HCT116 (cell line): ENCODE measurements around the gene TAF12. TPM values are rescaled to one million over a fixed set of nuclear protein-coding genes. Genes with fewer than 3 reads are reported as not detected.
"Not testable (repeated sequence)": the region's sequence is repeated elsewhere in the genome, so short reads cannot be mapped to it uniquely, and the experiment has no call there.

Source experiments
- ATAC-seq: fragments of 200-7000 bp; cut with Tn5 transposase; 2 replicates; pipeline ENCODE4 v1.9.1; 2020; ENCODE audit warnings: mild to moderate bottlenecking, moderate library complexity
- BruUV-seq: library from RNA; stranded (reverse); fragments of 400-500 nt; replicated peaks from 2 replicates; lab custom pipeline; 2021; lab: Mats Ljungman, UMichigan
- CTCF ChIA-PET: fragments of 300-600 bp; sonication (Branson Sonifier 250); formaldehyde crosslinking; loops from one replicate; lab custom pipeline; 2021; ENCODE audit warnings: antibody characterized with exemption; lab: Charles Lee
- POLR2A ChIA-PET: fragments of 300-600, 350-600 bp; sonication (Branson Sonifier 250); formaldehyde crosslinking; loops from one replicate; lab custom pipeline; 2021; ENCODE audit warnings: antibody characterized with exemption; lab: Charles Lee
- RAD21 ChIA-PET, 2 experiments: fragments of 300-600 bp; sonication (Branson Sonifier 250); formaldehyde crosslinking; loops; one replicate each; lab custom pipeline; 2023; ENCODE audit warnings: low total read pairs in 2 of 2; ENCODE audit not compliant: uncharacterized antibody in 2 of 2, unreplicated experiment in 2 of 2, low non-redundant PET in 1 of 2; lab: Charles Lee
- DNase-seq: peaks from one replicate; pipeline ENCODE4 v3.0.0-alpha.2; 2010; ENCODE audit warnings: low read depth, low spot score
- H2AFZ ChIP-seq: fragments of 200-600 bp; shearing (Covaris generic), sonication (generic); 2 replicates; pipeline ENCODE4 v1.6.1; 2017; ENCODE audit warnings: low read depth, mixed run types, mixed read lengths, antibody characterized with exemption, low read length; ENCODE audit not compliant: poor library complexity, severe bottlenecking
- H3K27ac ChIP-seq: 2 replicates; pipeline ENCODE4 v1.5.1; 2012; ENCODE audit warnings: low read depth, low read length
- H3K27me3 ChIP-seq: fragments of 200-600 bp; sonication (generic); 2 replicates; pipeline ENCODE4 v1.6.1; 2016; ENCODE audit warnings: mixed run types, low read length, mixed read lengths; ENCODE audit not compliant: insufficient read depth
- H3K36me3 ChIP-seq, 2 experiments: fragments of 200-500 bp in 1 of 2; fragments of 200-600 bp in 1 of 2; sonication (Bioruptor generic) in 1 of 2; sonication (generic) in 1 of 2; 2 replicates each; pipeline versions ENCODE4 v1.5.1 to v1.6.1; 2014 to 2016; ENCODE audit warnings: low read length in 2 of 2, inconsistent platforms in 1 of 2, mixed read lengths in 1 of 2, mixed run types in 1 of 2; ENCODE audit not compliant: insufficient read depth in 2 of 2, control insufficient read depth in 1 of 2
- H3K4me1 ChIP-seq, 2 experiments: fragments of 200-600 bp in 1 of 2; sonication (generic) in 1 of 2; 2 replicates each; pipeline versions ENCODE4 v1.5.1 to v1.6.1; 2012 to 2017; ENCODE audit warnings: low read length in 2 of 2, inconsistent platforms in 1 of 2, mild to moderate bottlenecking in 1 of 2, mixed read lengths in 1 of 2, mixed run types in 1 of 2, moderate library complexity in 1 of 2; ENCODE audit not compliant: insufficient read depth in 2 of 2, control insufficient read depth in 1 of 2
- H3K4me2 ChIP-seq: fragments of 200-600 bp; sonication (generic); 2 replicates; pipeline ENCODE4 v1.6.1; 2017; ENCODE audit warnings: mixed run types, low read length, mixed read lengths
- H3K4me3 ChIP-seq, 2 experiments: fragments of 200-600 bp in 1 of 2; sonication (generic) in 1 of 2; replicated peaks in 1 of 2; 2 replicates each; pipeline ENCODE4 v1.5.1; 2011 to 2016; ENCODE audit warnings: low read length in 2 of 2, control low read depth in 1 of 2, low read depth in 1 of 2, mild to moderate bottlenecking in 1 of 2, mixed read lengths in 1 of 2, mixed run types in 1 of 2
- H3K79me2 ChIP-seq: fragments of 200-600 bp; sonication (generic); 2 replicates; pipeline ENCODE4 v1.6.1; 2017; ENCODE audit warnings: mild to moderate bottlenecking, mixed run types, low read length, moderate library complexity, mixed read lengths; ENCODE audit not compliant: insufficient read depth
- H3K9ac ChIP-seq: fragments of 200-600 bp; sonication (generic); 2 replicates; pipeline ENCODE4 v1.6.1; 2016; ENCODE audit warnings: low read length, mixed read lengths
- H3K9me2 ChIP-seq: fragments of 200-600 bp; sonication (generic), shearing (Covaris generic); 2 replicates; pipeline ENCODE4 v1.6.1; 2017; ENCODE audit warnings: mixed run types, mild to moderate bottlenecking, moderate library complexity; ENCODE audit not compliant: insufficient read depth
- H3K9me3 ChIP-seq, 2 experiments: fragments of 200-500 bp in 1 of 2; fragments of 200-600 bp in 1 of 2; sonication (Bioruptor generic) in 1 of 2; sonication (generic) in 1 of 2; 2 replicates each; pipeline ENCODE4 v1.6.1; 2014 to 2017; ENCODE audit warnings: low read length in 2 of 2, mixed read lengths in 2 of 2, inconsistent platforms in 1 of 2, low read depth in 1 of 2, mild to moderate bottlenecking in 1 of 2, mixed run types in 1 of 2, moderate library complexity in 1 of 2; ENCODE audit not compliant: control insufficient read depth in 1 of 2, insufficient read depth in 1 of 2
- H4K20me1 ChIP-seq: fragments of 200-600 bp; sonication (generic), shearing (Covaris generic); 2 replicates; pipeline ENCODE4 v1.6.1; 2017; ENCODE audit warnings: mixed run types, mild to moderate bottlenecking, moderate library complexity; ENCODE audit not compliant: insufficient read depth
- ATF3 ChIP-seq: IDR thresholded peaks from 2 replicates; pipeline ENCODE4 v1.6.1; 2012
- CBX3 ChIP-seq: IDR thresholded peaks from 2 replicates; pipeline ENCODE4 v1.6.1; 2012; ENCODE audit warnings: low read depth
- CEBPB ChIP-seq: IDR thresholded peaks from 2 replicates; pipeline ENCODE4 v1.6.1; 2012; ENCODE audit warnings: low read depth
- EGR1 ChIP-seq: IDR thresholded peaks from 2 replicates; pipeline ENCODE4 v1.6.1; 2012; ENCODE audit warnings: low read depth
- ELF1 ChIP-seq: IDR thresholded peaks from 2 replicates; pipeline ENCODE4 v1.6.1; 2012; ENCODE audit warnings: low read depth, borderline replicate concordance
- EZH2phosphoT487 ChIP-seq: fragments of 200-600 bp; IDR thresholded peaks from 2 replicates; pipeline ENCODE4 v1.6.1; 2018; ENCODE audit warnings: antibody characterized with exemption, borderline replicate concordance
- POLR2A ChIP-seq: IDR thresholded peaks from 2 replicates; pipeline ENCODE4 v1.7.0; 2011; ENCODE audit warnings: borderline replicate concordance; ENCODE audit not compliant: insufficient read depth, insufficient read length; ENCODE audit errors: extremely low read depth
- intact Hi-C: fragments of 100-400 bp; cut with micrococcal nuclease; formaldehyde crosslinking; loops from 2 replicates; pipeline ENCODE4 v1.10.0; 2022
- total RNA-seq: library from RNA; stranded (reverse); gene quantifications from one replicate; pipeline ENCODE4 v1.2.1, GENCODE V29; 2021; ENCODE audit not compliant: unreplicated experiment

Gene TAF12
- total RNA-seq, 1 experiment from 2014 or later, result 39.0 TPM

DNA sequence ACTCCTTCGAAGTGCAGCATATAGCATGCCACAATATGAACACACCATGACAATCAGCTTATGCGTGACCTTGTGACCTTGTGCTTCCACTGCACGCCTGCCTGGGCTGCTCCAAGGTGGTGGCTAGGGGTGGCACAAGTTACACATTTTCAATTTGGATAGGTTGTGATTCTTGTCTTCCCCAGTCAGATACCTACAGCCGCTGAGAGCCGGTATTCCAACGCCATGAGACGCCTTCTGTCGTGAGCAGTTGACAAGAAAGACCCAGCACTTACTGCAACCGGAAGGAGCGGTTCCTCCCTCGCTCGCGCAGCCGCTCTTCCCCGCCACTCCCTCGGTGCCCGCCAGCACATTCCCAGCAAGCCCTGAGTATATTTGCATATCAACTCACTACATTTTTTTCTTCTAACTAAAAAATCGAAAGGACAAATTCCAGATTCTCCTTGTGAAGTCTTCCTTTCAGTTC lies 5.2 kb upstream of the TAF12 start:
- Histone ChIP-seq H3K27ac (peak overlapping the region; percentile 86), H4K20me1 (no peaks in the 10 kb centered on the region), H3K79me2 (no peaks in the 10 kb centered on the region; the same call in 1 of the 2 replicates), H3K27me3 (no peaks in the 10 kb centered on the region), H3K4me1 (peaks cover 18 to 41% of the 10 kb centered on the region in 2 experiments), H3K9me2 (no peaks in the 10 kb centered on the region), H3K9ac (peak overlapping the region; percentile 62), H3K9me3 (no peaks in the 10 kb centered on the region), H3K4me3 (peak overlapping the region; percentile 31 to 51), H2AFZ (no peak overlapping the region), H3K36me3 (no peaks in the 10 kb centered on the region), H3K4me2 (peak overlapping the region; percentile 75)
- TF ChIP-seq ATF3 (no peak), POLR2A (no peak), ELF1 (no peak)
- intact Hi-C loops, result loop anchor here (1.0 to 2.0 kb wide), 2 partner anchors 21 to 88 kb away; partner anchors contain the start of genes GMEB1 and YTHDF2
- peak; percentile 80 for ATAC-seq
- ChIA-PET POLR2A (interaction anchor here (0.6 to 4.1 kb wide), 45 partner anchors 7 to 555 kb away, joined by 3 to 53 read pairs (median 4); partner anchors contain the start of genes EPB41, GMEB1, RCC1 and YTHDF2), RAD21 (interaction anchor here in 1 of 2 experiments (1.6 kb wide), 1 partner anchor 229 kb away, joined by 4 read pairs; no protein-coding TSS in a partner anchor), CTCF (interaction anchor here (1.1 kb wide), 1 partner anchor 89 kb away, joined by 3 read pairs; the partner anchor contains the start of gene YTHDF2)
- DNase-seq, result peak; percentile 88
- no TSS peak for BruUV-seq

- Histone ChIP-seq H3K36me3 (no peaks in the 10 kb centered on the region; a peak in 1 of 4 replicates), H3K9me2 (no peaks in the 10 kb centered on the region), H3K4me3 (no peak overlapping the region), H4K20me1 (no peaks in the 10 kb centered on the region), H3K4me1 (peaks cover 27 to 51% of the 10 kb centered on the region in 2 experiments), H3K9ac (no peak overlapping the region), H2AFZ (no peak overlapping the region), H3K9me3 (no peaks in the 10 kb centered on the region), H3K79me2 (peaks cover 18% of the 10 kb centered on the region), H3K27me3 (no peaks in the 10 kb centered on the region), H3K4me2 (no peak overlapping the region), H3K27ac (no peak overlapping the region; the same call in 1 of the 2 replicates)
- TF ChIP-seq EGR1 (no peak), CEBPB (no peak), EZH2phosphoT487 (no peak), CBX3 (no peak)
- DNase-seq (no peak), ATAC-seq (no peak)
- RAD21 ChIA-PET, result no interaction called here
- intact Hi-C loops, result no loop called here
- CTCF ChIA-PET, result no interaction called here
- no TSS peak for BruUV-seq
- POLR2A ChIA-PET, result no interaction called here
Measured at GRCh38 chr1:28646040-28646439, 3.2 kb upstream of the TAF12 start.

DNA sequence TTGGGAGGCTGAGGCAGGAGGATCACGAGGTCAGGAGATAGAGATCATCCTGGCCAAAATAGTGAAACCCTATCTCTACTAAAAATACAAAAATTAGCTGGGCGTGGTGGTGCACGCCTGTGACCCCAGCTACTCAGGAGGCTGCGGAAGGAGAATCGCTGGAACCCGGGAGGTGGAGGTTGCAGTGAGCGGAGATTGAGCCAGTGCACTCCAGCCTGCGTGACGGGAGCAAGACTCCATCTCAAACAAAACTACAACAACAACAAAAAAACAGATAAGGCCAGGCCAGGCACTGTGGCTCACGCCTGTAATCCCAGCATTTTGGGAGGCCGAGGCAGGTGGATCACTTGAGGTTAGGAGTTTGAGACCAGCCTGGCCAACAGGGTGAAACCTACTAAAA lies 2.5 kb upstream of the TAF12 start:
- H3K36me3 ChIP-seq, H2AFZ ChIP-seq, H4K20me1 ChIP-seq, RAD21 ChIA-PET, H3K9ac ChIP-seq, DNase-seq, H3K4me3 ChIP-seq, H3K27ac ChIP-seq, H3K27me3 ChIP-seq, intact Hi-C loops, BruUV-seq, POLR2A ChIA-PET, H3K9me2 ChIP-seq, H3K4me2 ChIP-seq, ATAC-seq, H3K9me3 ChIP-seq, CTCF ChIA-PET: not testable (repeated sequence)
- Histone ChIP-seq H3K79me2 (peaks cover 24% of the 10 kb centered on the region), H3K4me1 (peaks cover 28 to 57% of the 10 kb centered on the region in 2 experiments)
